ENCODE measurements around the gene PHF19.

DNA sequence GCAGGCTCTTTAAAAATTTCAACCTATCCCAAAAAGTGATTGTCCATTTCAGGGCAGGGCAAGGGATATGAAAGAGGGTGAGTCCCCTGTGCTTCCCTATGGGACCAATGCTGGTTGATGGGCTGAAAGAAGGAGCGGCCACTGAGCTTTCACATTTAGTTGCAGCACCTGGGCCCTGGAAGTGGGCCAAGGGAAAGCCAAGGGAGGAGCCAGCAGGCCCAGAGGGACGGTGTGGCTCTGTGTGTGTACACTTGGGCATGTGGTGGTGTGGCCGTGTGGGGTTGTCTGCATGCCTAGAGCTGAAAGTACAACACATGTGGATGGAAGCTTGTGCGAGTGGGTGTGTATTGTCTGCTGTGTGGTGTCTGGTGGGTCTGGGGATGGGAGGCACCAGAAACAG is 20.3 kb downstream of the PHF19 start:
- TF ChIP-seq CTCF (IDR thresholded peaks at IDR 0.05) = no peak
- no peak for TF ChIP-seq POLR2A (IDR thresholded peaks at IDR 0.05)

Measured in right lobe of liver (tissue), 4 donors.